Hypothalamus (tissue), 51 donors: ENCODE measurements around the gene ABCA4.
"Not testable (repeated sequence)": the region's sequence is repeated elsewhere in the genome, so short reads cannot be mapped to it uniquely, and the experiment has no call there.

Experiments
- DNase-seq, 51 donors: peaks; one replicate each; lab custom pipeline; 2025; lab: John Stamatoyannopoulos, UW

ABCA4 gene

GRCh38 chr1:94120991-94121390, at the start of gene ABCA4:
TSS of gene ABCA4 (minus strand) at chr1:94121148. CDS start at chr1:94121045, 103 bp downstream.
- no peak for DNase-seq

- DNase-seq: no peak
Observed at GRCh38 chr1:94169126-94169525, 48.2 kb upstream of the ABCA4 start.

- no peak for DNase-seq
Observed at GRCh38 chr1:94165843-94166242, 44.9 kb upstream of the ABCA4 start.

- DNase-seq: not testable (repeated sequence)
Observed at GRCh38 chr1:94164885-94165284, 43.9 kb upstream of the ABCA4 start.

- DNase-seq: not testable (repeated sequence)
Observed at GRCh38 chr1:94164121-94164520, 43.2 kb upstream of the ABCA4 start.

- not testable (repeated sequence) for DNase-seq
Observed at GRCh38 chr1:94163249-94163648, 42.3 kb upstream of the ABCA4 start.

GRCh38 chr1:94160811-94161210, 39.9 kb upstream of the ABCA4 start:
- DNase-seq: peak in 2 of 51 donors; percentile 3 to 13

- no peak for DNase-seq
Observed at GRCh38 chr1:94156096-94156625, 35.2 kb upstream of the ABCA4 start.

GRCh38 chr1:94154989-94155388, 34.0 kb upstream of the ABCA4 start:
- DNase-seq: no peak

GRCh38 chr1:94153133-94153532, 32.2 kb upstream of the ABCA4 start:
- DNase-seq: no peak

GRCh38 chr1:94149166-94149565, 28.2 kb upstream of the ABCA4 start:
- not testable (repeated sequence) for DNase-seq

- no peak for DNase-seq
Observed at GRCh38 chr1:94146273-94146672, 25.3 kb upstream of the ABCA4 start.

- no peak for DNase-seq
Observed at GRCh38 chr1:94144836-94145235, 23.9 kb upstream of the ABCA4 start.

- no peak for DNase-seq
Observed at GRCh38 chr1:94143809-94144176, 22.8 kb upstream of the ABCA4 start.

GRCh38 chr1:94143173-94143808, 22.3 kb upstream of the ABCA4 start:
- DNase-seq: no peak

GRCh38 chr1:94142583-94142982, 21.6 kb upstream of the ABCA4 start:
- DNase-seq: no peak

- no peak for DNase-seq
Observed at GRCh38 chr1:94142022-94142421, 21.1 kb upstream of the ABCA4 start.

- no peak for DNase-seq
Observed at GRCh38 chr1:94132111-94132510, 11.2 kb upstream of the ABCA4 start.

GRCh38 chr1:94130851-94131595, 10.1 kb upstream of the ABCA4 start:
- no peak for DNase-seq

- no peak for DNase-seq
Observed at GRCh38 chr1:94126651-94127050, 5.7 kb upstream of the ABCA4 start.

GRCh38 chr1:94125551-94126514, 4.9 kb upstream of the ABCA4 start:
- DNase-seq: no peak
